ENCODE measurements around the gene SEMA4D.

GRCh38 chr9:89471390-89471789 is 26.5 kb downstream of the SEMA4D start:
- TF ChIP-seq CTCF (conservative IDR thresholded peaks at IDR 0.05; ENCODE audit: low read length) (no peak), EZH2phosphoT487 (IDR thresholded peaks at IDR 0.05; ENCODE audit: borderline replicate concordance) (no peak)
